ENCODE data around the gene SLC6A5. TPM values are rescaled to one million over a fixed set of nuclear protein-coding genes. Genes with fewer than 3 reads are reported as not detected.
"Not testable (repeated sequence)": the region's sequence is repeated elsewhere in the genome, so short reads cannot be mapped to it uniquely, and the experiment has no call there.

Gene SLC6A5
- total RNA-seq: not detected in 2 replicates

GRCh38 chr11:20599221-20600019 lies at the start of gene SLC6A5:
Gene SLC6A5, plus strand, starts transcription at chr11:20599608. Its CDS starts 65 bp downstream, at chr11:20599673.
- DNase-seq (ENCODE audit: low read depth): peak; percentile 34
- TF ChIP-seq, protein P1, sequence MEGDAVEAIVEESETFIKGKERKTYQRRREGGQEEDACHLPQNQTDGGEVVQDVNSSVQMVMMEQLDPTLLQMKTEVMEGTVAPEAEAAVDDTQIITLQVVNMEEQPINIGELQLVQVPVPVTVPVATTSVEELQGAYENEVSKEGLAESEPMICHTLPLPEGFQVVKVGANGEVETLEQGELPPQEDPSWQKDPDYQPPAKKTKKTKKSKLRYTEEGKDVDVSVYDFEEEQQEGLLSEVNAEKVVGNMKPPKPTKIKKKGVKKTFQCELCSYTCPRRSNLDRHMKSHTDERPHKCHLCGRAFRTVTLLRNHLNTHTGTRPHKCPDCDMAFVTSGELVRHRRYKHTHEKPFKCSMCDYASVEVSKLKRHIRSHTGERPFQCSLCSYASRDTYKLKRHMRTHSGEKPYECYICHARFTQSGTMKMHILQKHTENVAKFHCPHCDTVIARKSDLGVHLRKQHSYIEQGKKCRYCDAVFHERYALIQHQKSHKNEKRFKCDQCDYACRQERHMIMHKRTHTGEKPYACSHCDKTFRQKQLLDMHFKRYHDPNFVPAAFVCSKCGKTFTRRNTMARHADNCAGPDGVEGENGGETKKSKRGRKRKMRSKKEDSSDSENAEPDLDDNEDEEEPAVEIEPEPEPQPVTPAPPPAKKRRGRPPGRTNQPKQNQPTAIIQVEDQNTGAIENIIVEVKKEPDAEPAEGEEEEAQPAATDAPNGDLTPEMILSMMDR (IDR thresholded peaks at IDR 0.05; ENCODE audit: insufficient read depth, low read depth, low read length): no peak
- no peak within 1 kb of the TSS for H3K4me3 ChIP-seq (ENCODE audit: low read depth, low read length)

DNA sequence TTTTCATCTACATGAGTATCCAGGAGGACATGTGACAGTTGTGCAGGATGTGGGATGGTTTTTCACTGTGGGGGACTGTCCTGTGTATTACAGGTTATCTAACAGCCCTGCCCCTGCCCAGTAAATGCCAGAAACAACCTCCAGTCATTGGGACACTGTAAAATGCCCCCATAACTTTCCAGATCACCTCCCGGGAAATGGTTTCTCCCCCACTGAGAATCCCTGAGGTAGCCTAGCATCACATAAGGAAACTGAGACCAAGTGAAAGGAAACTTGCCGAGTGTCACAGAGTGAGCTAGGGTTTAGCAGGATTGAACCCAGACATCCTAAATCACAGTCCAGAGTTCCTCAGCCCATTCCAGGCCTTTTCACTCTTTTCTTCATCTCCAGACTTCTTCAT lies 48.3 kb upstream of the SLC6A5 start:
- TF ChIP-seq, protein P1 (IDR thresholded peaks at IDR 0.05; ENCODE audit: insufficient read depth, low read depth, low read length): no peak
- no peak overlapping the region for H3K4me3 ChIP-seq (ENCODE audit: low read depth, low read length)
- no peak for DNase-seq (ENCODE audit: low read depth)

- no peak for DNase-seq (ENCODE audit: low read depth)
- no peak overlapping the region for H3K4me3 ChIP-seq (ENCODE audit: low read depth, low read length)
- TF ChIP-seq, protein P1 (IDR thresholded peaks at IDR 0.05; ENCODE audit: insufficient read depth, low read depth, low read length): no peak
Measured at GRCh38 chr11:20555783-20556182, 43.6 kb upstream of the SLC6A5 start.

GRCh38 chr11:20556396-20556795 lies 43.0 kb upstream of the SLC6A5 start:
- not testable (repeated sequence) for H3K4me3 ChIP-seq (ENCODE audit: low read depth, low read length); DNase-seq (ENCODE audit: low read depth)

- no peak for DNase-seq (ENCODE audit: low read depth)
- no peak overlapping the region for H3K4me3 ChIP-seq (ENCODE audit: low read depth, low read length)
- TF ChIP-seq, protein P1 (IDR thresholded peaks at IDR 0.05; ENCODE audit: insufficient read depth, low read depth, low read length): no peak
Measured at GRCh38 chr11:20558741-20559140, 40.7 kb upstream of the SLC6A5 start.

DNA sequence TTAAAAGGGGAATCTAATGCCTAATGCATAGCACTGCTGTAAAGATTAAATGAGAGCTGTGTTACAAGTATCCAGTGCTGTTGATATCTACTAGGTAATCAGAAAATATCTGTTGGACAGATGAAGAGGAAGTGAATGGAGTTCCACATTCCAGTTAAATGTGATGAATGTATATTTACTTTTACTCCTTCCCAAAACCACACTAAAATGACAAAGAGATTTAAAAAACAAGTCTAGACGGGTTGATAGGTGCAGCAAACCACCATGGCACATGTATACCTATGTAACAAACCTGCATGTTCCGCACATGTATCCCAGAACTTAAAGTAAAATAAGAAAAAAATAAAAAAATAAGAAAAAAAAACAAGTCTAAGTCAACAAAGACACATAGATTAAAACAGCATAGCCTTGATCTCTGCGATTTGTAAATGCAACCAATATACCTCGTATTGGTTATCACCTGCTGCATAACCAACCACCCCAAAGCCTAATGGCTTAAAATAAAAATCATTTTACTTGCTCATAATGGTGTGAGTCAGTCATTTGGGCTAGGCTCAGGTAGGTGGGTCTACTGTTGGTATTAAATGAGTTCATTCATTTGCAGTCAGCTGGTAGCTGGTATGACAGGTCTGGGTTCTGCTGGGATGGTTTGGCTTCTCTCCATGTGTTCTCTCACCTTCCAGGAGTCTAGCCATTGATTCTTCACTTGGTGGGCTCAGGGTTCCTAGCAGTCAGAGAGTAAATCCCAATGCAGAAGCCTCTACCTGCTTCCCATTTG lies 39.7 kb upstream of the SLC6A5 start:
- H3K4me3 ChIP-seq (ENCODE audit: low read depth, low read length): no peak overlapping the region
- no peak for DNase-seq (ENCODE audit: low read depth)
- TF ChIP-seq, protein P1 (IDR thresholded peaks at IDR 0.05; ENCODE audit: insufficient read depth, low read depth, low read length): no peak

DNA sequence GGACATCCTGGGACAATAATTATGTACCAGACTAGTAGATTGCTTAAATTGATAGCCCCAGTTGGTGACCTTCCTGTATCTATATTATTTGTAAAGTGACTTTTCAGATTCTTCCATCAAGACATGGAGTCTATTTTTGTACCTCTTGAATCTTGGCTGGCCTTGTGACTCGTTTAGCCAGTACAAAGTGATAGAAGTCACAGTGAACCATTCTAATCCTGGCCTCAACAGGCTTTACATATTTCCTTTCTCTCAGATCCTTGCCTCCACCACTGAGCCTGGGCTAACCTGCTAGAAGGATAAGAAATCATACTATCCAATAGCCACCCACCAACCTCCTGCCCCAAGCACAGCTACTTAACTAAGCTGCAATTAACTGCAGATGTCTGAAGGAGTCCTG lies 37.5 kb upstream of the SLC6A5 start:
- DNase-seq (ENCODE audit: low read depth): no peak
- TF ChIP-seq, protein P1 (IDR thresholded peaks at IDR 0.05; ENCODE audit: insufficient read depth, low read depth, low read length): no peak

More for the DNA sequence above, 37.5 kb upstream of the SLC6A5 start:
- H3K4me3 ChIP-seq (ENCODE audit: low read depth, low read length): no peak overlapping the region

Data from fibroblast of villous mesenchyme (primary cell).